Measurements from ENCODE around the gene ZNF804A.
A peak's percentile ranks its signal among the peaks of the same experiment; 100 is the strongest.

The ZNF804A gene

GRCh38 chr2:184564092-184564491, 34.2 kb upstream of the ZNF804A start:
- no peak for DNase-seq (ENCODE audit: insufficient read length, low spot score)
- FAIRE-seq, result no peak
- TF ChIP-seq POLR2A (IDR thresholded peaks at IDR 0.05; ENCODE audit: low read depth, low read length) (no peak), POLR2AphosphoS5 (IDR thresholded peaks at IDR 0.05; ENCODE audit: low read depth, low read length) (no peak), TAF1 (IDR thresholded peaks at IDR 0.05; ENCODE audit: low read depth, low read length) (no peak), SPI1 (IDR thresholded peaks at IDR 0.05; ENCODE audit: low read depth, low read length) (no peak), PAX5 (IDR thresholded peaks at IDR 0.05; ENCODE audit: insufficient read depth, low read length, severe bottlenecking) (no peak), POU2F2 (IDR thresholded peaks at IDR 0.05; ENCODE audit: low read depth, low read length) (no peak)

DNA sequence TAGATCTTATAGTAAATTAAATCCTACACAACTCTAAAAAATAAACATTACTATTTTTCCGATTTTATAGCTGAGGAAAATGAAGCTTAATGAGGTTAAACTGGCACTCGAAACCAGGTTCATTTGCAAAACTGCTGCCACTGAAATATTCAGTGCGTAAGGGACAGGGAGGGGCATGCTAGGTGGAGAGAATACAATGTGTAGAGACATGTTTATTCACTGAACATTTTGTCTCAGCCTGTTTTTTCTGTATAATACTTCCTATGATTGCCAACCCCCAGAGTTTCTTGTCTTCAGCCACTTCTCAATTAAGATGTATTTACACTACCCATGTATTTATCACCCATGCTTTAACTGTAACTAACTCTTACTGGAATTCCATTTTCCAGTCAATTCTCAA, 31.6 kb upstream of the ZNF804A start:
- DNase-seq (ENCODE audit: insufficient read length, low spot score) (no peak), FAIRE-seq (no peak)
- no peak for TF ChIP-seq POLR2A (IDR thresholded peaks at IDR 0.05; ENCODE audit: low read depth, low read length)
- TF ChIP-seq PAX5 (IDR thresholded peaks at IDR 0.05; ENCODE audit: insufficient read depth, low read length, severe bottlenecking), result no peak
- TF ChIP-seq TAF1 (IDR thresholded peaks at IDR 0.05; ENCODE audit: low read depth, low read length), result no peak

DNA sequence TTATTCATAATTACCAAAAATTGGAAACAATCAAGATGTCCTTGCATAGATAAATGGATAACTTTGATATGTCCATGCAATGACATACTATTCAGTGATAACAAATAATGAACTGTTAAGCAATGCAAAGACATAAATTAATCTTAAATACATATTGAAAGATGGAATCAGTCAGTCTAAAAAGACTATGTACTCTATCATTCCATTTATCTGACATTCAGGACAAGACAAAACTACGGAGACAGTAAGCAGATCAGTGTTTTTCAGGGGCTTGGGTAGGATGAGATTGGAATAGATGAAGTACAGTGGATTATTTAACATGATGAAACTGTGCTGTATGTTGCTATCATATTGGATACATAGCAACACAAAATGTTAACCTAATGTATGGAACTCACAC, 21.3 kb upstream of the ZNF804A start:
- no peak for TF ChIP-seq POLR2AphosphoS5 (IDR thresholded peaks at IDR 0.05; ENCODE audit: low read depth, low read length)
- no peak for TF ChIP-seq POU2F2 (IDR thresholded peaks at IDR 0.05; ENCODE audit: low read depth, low read length)
- no peak for TF ChIP-seq POLR2A (IDR thresholded peaks at IDR 0.05; ENCODE audit: low read depth, low read length)
- TF ChIP-seq TAF1 (IDR thresholded peaks at IDR 0.05; ENCODE audit: low read depth, low read length), result no peak
- TF ChIP-seq SPI1 (IDR thresholded peaks at IDR 0.05; ENCODE audit: low read depth, low read length), result no peak
- TF ChIP-seq PAX5 (IDR thresholded peaks at IDR 0.05; ENCODE audit: insufficient read depth, low read length, severe bottlenecking), result no peak
- FAIRE-seq (no peak), DNase-seq (ENCODE audit: insufficient read length, low spot score) (no peak)

GRCh38 chr2:184577743-184578142, 20.6 kb upstream of the ZNF804A start:
- TF ChIP-seq POLR2AphosphoS5 (IDR thresholded peaks at IDR 0.05; ENCODE audit: low read depth, low read length), result no peak
- no peak for TF ChIP-seq POLR2A (IDR thresholded peaks at IDR 0.05; ENCODE audit: low read depth, low read length)
- TF ChIP-seq SPI1 (IDR thresholded peaks at IDR 0.05; ENCODE audit: low read depth, low read length), result no peak
- TF ChIP-seq PAX5 (IDR thresholded peaks at IDR 0.05; ENCODE audit: insufficient read depth, low read length, severe bottlenecking), result no peak
- TF ChIP-seq TAF1 (IDR thresholded peaks at IDR 0.05; ENCODE audit: low read depth, low read length), result no peak
- TF ChIP-seq POU2F2 (IDR thresholded peaks at IDR 0.05; ENCODE audit: low read depth, low read length), result no peak
- no peak for FAIRE-seq
- no peak for DNase-seq (ENCODE audit: insufficient read length, low spot score)

- DNase-seq (ENCODE audit: insufficient read length, low spot score), result no peak
Measured at GRCh38 chr2:184579226-184579625, 19.1 kb upstream of the ZNF804A start.

GRCh38 chr2:184581391-184581790, 16.9 kb upstream of the ZNF804A start:
- FAIRE-seq (no peak), DNase-seq (ENCODE audit: insufficient read length, low spot score) (no peak)
- TF ChIP-seq PAX5 (IDR thresholded peaks at IDR 0.05; ENCODE audit: insufficient read depth, low read length, severe bottlenecking) (no peak), POLR2AphosphoS5 (IDR thresholded peaks at IDR 0.05; ENCODE audit: low read depth, low read length) (no peak), POU2F2 (IDR thresholded peaks at IDR 0.05; ENCODE audit: low read depth, low read length) (no peak), POLR2A (IDR thresholded peaks at IDR 0.05; ENCODE audit: low read depth, low read length) (no peak), SPI1 (IDR thresholded peaks at IDR 0.05; ENCODE audit: low read depth, low read length) (no peak), TAF1 (IDR thresholded peaks at IDR 0.05; ENCODE audit: low read depth, low read length) (no peak)

More at GRCh38 chr2:184579226-184579625, 19.1 kb upstream of the ZNF804A start:
- TF ChIP-seq SPI1 (IDR thresholded peaks at IDR 0.05; ENCODE audit: low read depth, low read length), result no peak
- no peak for FAIRE-seq

DNA sequence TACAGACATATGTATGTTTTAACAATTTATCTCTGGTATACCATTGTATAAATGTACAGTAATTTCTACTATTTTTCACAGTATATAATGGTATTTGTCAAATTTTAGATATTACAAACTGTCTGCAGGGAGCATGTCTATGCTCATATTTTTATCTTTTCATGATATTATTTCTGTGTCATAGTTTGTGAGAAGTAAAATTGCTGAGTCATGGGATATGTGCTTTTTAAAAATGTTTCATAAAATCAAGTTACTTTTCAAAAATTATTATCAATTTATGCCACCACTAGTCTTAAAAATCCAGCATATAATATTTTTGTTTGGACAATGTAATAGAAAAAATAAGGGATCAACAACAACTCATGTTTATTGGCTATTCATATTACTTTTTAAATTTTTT, 9.1 kb upstream of the ZNF804A start:
- TF ChIP-seq POLR2AphosphoS5 (IDR thresholded peaks at IDR 0.05; ENCODE audit: low read depth, low read length), result no peak
- TF ChIP-seq PAX5 (IDR thresholded peaks at IDR 0.05; ENCODE audit: insufficient read depth, low read length, severe bottlenecking), result no peak
- TF ChIP-seq SPI1 (IDR thresholded peaks at IDR 0.05; ENCODE audit: low read depth, low read length), result no peak
- no peak for TF ChIP-seq TAF1 (IDR thresholded peaks at IDR 0.05; ENCODE audit: low read depth, low read length)
- no peak for TF ChIP-seq POU2F2 (IDR thresholded peaks at IDR 0.05; ENCODE audit: low read depth, low read length)
- no peak for TF ChIP-seq POLR2A (IDR thresholded peaks at IDR 0.05; ENCODE audit: low read depth, low read length)
- no peak for DNase-seq (ENCODE audit: insufficient read length, low spot score)
- no peak for FAIRE-seq

DNA sequence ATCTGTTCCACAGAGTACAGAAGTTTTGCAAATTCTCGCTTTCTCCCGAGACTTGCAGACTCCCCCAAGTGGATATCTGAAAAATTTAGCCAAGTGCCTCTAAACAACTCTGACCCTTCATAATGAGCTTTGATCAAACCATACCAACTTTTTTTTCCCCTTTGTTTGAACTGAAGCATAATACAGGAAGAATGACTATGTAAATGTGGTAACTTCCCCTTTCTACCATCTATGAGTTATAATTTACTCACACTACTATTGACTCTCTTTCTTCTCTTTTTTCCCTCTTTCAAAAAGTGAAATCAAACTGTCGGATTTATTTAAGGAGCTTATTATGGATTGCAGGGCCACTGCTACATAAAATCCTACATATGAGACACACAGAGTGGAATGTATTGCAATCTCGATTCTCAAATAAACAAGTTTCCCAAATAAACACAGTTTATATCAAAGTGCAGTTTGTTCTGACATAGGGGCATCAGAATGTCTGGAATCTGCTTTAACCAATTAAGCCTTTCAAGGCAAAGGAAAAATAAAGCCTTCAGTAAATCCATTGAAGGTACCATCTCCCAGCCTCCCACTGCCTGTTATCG, 1.4 kb upstream of the ZNF804A start:
- DNase-seq (ENCODE audit: insufficient read length, low spot score) (no peak), FAIRE-seq (no peak)
- TF ChIP-seq PAX5 (IDR thresholded peaks at IDR 0.05; ENCODE audit: insufficient read depth, low read length, severe bottlenecking) (no peak), POU2F2 (IDR thresholded peaks at IDR 0.05; ENCODE audit: low read depth, low read length) (no peak), POLR2A (IDR thresholded peaks at IDR 0.05; ENCODE audit: low read depth, low read length) (no peak), POLR2AphosphoS5 (IDR thresholded peaks at IDR 0.05; ENCODE audit: low read depth, low read length) (no peak), TAF1 (IDR thresholded peaks at IDR 0.05; ENCODE audit: low read depth, low read length) (no peak), SPI1 (IDR thresholded peaks at IDR 0.05; ENCODE audit: low read depth, low read length) (no peak)

GRCh38 chr2:184597571-184597991, 748 bp upstream of the ZNF804A start:
- FAIRE-seq (peak; percentile 84), DNase-seq (ENCODE audit: insufficient read length, low spot score) (no peak)
- TF ChIP-seq SPI1 (IDR thresholded peaks at IDR 0.05; ENCODE audit: low read depth, low read length) (peak; percentile 30; the same call in 1 of the 2 replicates), TAF1 (IDR thresholded peaks at IDR 0.05; ENCODE audit: low read depth, low read length) (no peak), POU2F2 (IDR thresholded peaks at IDR 0.05; ENCODE audit: low read depth, low read length) (no peak), POLR2AphosphoS5 (IDR thresholded peaks at IDR 0.05; ENCODE audit: low read depth, low read length) (no peak), POLR2A (IDR thresholded peaks at IDR 0.05; ENCODE audit: low read depth, low read length) (no peak), PAX5 (IDR thresholded peaks at IDR 0.05; ENCODE audit: insufficient read depth, low read length, severe bottlenecking) (no peak)

DNA sequence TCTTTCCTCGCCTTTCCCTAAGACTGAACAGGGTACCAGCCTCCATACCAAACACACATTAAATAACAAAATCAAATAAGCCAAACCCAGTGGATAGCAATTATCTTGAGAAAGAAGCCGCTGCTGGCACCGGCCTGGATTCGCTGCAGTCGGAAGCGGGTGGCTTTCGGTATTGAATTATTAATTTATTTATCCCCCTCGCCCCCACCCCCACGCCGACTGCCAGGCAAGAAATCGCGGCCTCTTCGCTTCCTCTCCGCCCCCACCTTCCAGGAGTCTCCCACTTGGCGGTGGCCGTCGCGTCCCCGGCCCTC, 370 bp upstream of the ZNF804A start:
- TF ChIP-seq PAX5 (IDR thresholded peaks at IDR 0.05; ENCODE audit: insufficient read depth, low read length, severe bottlenecking) (no peak), TAF1 (IDR thresholded peaks at IDR 0.05; ENCODE audit: low read depth, low read length) (no peak), POLR2AphosphoS5 (IDR thresholded peaks at IDR 0.05; ENCODE audit: low read depth, low read length) (no peak), POLR2A (IDR thresholded peaks at IDR 0.05; ENCODE audit: low read depth, low read length) (no peak), POU2F2 (IDR thresholded peaks at IDR 0.05; ENCODE audit: low read depth, low read length) (no peak), SPI1 (IDR thresholded peaks at IDR 0.05; ENCODE audit: low read depth, low read length) (no peak)
- no peak for FAIRE-seq
- no peak for DNase-seq (ENCODE audit: insufficient read length, low spot score)

Data from GM12891 (cell line).